IMR-90 (cell line): Measurements from ENCODE around the gene MTCH2. TPM values are rescaled to one million over a fixed set of nuclear protein-coding genes. Genes with fewer than 3 reads are reported as not detected.

Experiments used
- ATAC-seq: fragments of 200-7000 bp; cut with Tn5 transposase; 2 replicates; pipeline ENCODE4 v1.9.1; 2020; ENCODE audit warnings: low read depth, mild to moderate bottlenecking, moderate library complexity
- BruUV-seq: library from RNA; stranded (reverse); fragments of 400-500 nt; replicated peaks from 2 replicates; lab custom pipeline; 2021; lab: Mats Ljungman, UMichigan
- CTCF ChIA-PET: fragments of 300-600 bp; formaldehyde crosslinking; extraction: SDS; loops from one replicate; lab custom pipeline; 2021; ENCODE audit warnings: antibody characterized with exemption; lab: Yijun Ruan, JAX
- POLR2A ChIA-PET: fragments of 300-600 bp; sonication (Branson Sonifier 250); formaldehyde crosslinking; loops from one replicate; lab custom pipeline; 2022; ENCODE audit warnings: antibody characterized with exemption; ENCODE audit not compliant: unreplicated experiment; lab: Charles Lee
- DNase-seq: peaks from one replicate; pipeline ENCODE4 v3.0.0; 2013
- H2AFZ ChIP-seq: replicated peaks from 2 replicates; pipeline ENCODE3; 2013; ENCODE audit warnings: low read length, mild to moderate bottlenecking; ENCODE audit not compliant: poor library complexity
- H2AK5ac ChIP-seq: 2 replicates; pipeline ENCODE4 v1.6.1; 2013; ENCODE audit warnings: low read depth, low read length, inconsistent platforms
- H2AK9ac ChIP-seq: replicated peaks from 2 replicates; pipeline ENCODE3; 2013; ENCODE audit warnings: mild to moderate bottlenecking, low read depth, low read length, moderate library complexity; ENCODE audit not compliant: poor library complexity
- H2BK120ac ChIP-seq: 2 replicates; pipeline ENCODE4 v1.6.1; 2013; ENCODE audit warnings: low read depth, low read length, inconsistent platforms
- H2BK15ac ChIP-seq: 3 replicates; pipeline ENCODE4 v1.6.1; 2013; ENCODE audit warnings: low read depth, low read length, inconsistent platforms
- H2BK20ac ChIP-seq: 2 replicates; pipeline ENCODE4 v1.6.1; 2013; ENCODE audit warnings: low read depth, mild to moderate bottlenecking, inconsistent platforms, low read length, moderate library complexity
- H2BK5ac ChIP-seq: 2 replicates; pipeline ENCODE4 v1.6.1; 2013; ENCODE audit warnings: mild to moderate bottlenecking, low read depth, low read length, inconsistent platforms; ENCODE audit not compliant: poor library complexity, severe bottlenecking
- H3K14ac ChIP-seq: replicated peaks from 2 replicates; pipeline ENCODE4 v1.6.1; 2013; ENCODE audit warnings: low read depth, low read length, inconsistent platforms
- H3K18ac ChIP-seq: 2 replicates; pipeline ENCODE4 v1.6.1; 2013; ENCODE audit warnings: low read depth, low read length, control low read depth
- H3K23ac ChIP-seq: 2 replicates; pipeline ENCODE4 v1.6.1; 2013; ENCODE audit warnings: low read depth, low read length, inconsistent platforms
- H3K27ac ChIP-seq: 2 replicates; pipeline ENCODE4 v1.5.1; 2013; ENCODE audit warnings: mild to moderate bottlenecking, control low read depth, low read length; ENCODE audit not compliant: insufficient read depth
- H3K27me3 ChIP-seq: 2 replicates; pipeline ENCODE4 v1.6.1; 2013; ENCODE audit warnings: low read length; ENCODE audit not compliant: control insufficient read depth, insufficient read depth
- H3K36me3 ChIP-seq: 2 replicates; pipeline ENCODE4 v1.6.1; 2013; ENCODE audit warnings: low read length, mixed read lengths; ENCODE audit not compliant: control insufficient read depth, insufficient read depth
- H3K4ac ChIP-seq: 2 replicates; pipeline ENCODE4 v1.6.1; 2013; ENCODE audit warnings: low read depth, low read length, inconsistent platforms
- H3K4me1 ChIP-seq: 2 replicates; pipeline ENCODE4 v1.6.1; 2013; ENCODE audit warnings: low read length, mixed read lengths; ENCODE audit not compliant: control insufficient read depth, insufficient read depth
- H3K4me2 ChIP-seq: 2 replicates; pipeline ENCODE4 v1.6.1; 2013; ENCODE audit warnings: low read depth, mild to moderate bottlenecking, control low read depth, low read length, moderate library complexity
- H3K4me3 ChIP-seq: 2 replicates; pipeline ENCODE4 v1.5.1; 2013; ENCODE audit warnings: low read depth, mild to moderate bottlenecking, control low read depth, low read length, moderate library complexity; ENCODE audit not compliant: insufficient read depth
- H3K56ac ChIP-seq: 2 replicates; pipeline ENCODE4 v1.6.1; 2013; ENCODE audit warnings: low read length, inconsistent platforms; ENCODE audit not compliant: insufficient read depth; ENCODE audit errors: extremely low read depth
- H3K79me1 ChIP-seq, 2 experiments: 2 replicates each; pipeline ENCODE4 v1.6.1; 2013; ENCODE audit warnings: low read length in 2 of 2, inconsistent platforms in 1 of 2, low read depth in 1 of 2
- H3K9ac ChIP-seq: 2 replicates; pipeline ENCODE4 v1.6.1; 2013; ENCODE audit warnings: low read depth, low read length, control low read depth
- H3K9me1 ChIP-seq: 2 replicates; pipeline ENCODE4 v1.6.1; 2013; ENCODE audit warnings: low read length, inconsistent platforms; ENCODE audit not compliant: insufficient read depth
- H3K9me3 ChIP-seq: 2 replicates; pipeline ENCODE4 v1.6.1; 2013; ENCODE audit warnings: low read length; ENCODE audit not compliant: control insufficient read depth, insufficient read depth
- H4K20me1 ChIP-seq: 2 replicates; pipeline ENCODE4 v1.6.1; 2013; ENCODE audit warnings: low read length, inconsistent platforms; ENCODE audit not compliant: insufficient read depth
- H4K5ac ChIP-seq: 2 replicates; pipeline ENCODE4 v1.6.1; 2013; ENCODE audit warnings: mild to moderate bottlenecking, low read depth, low read length, control low read depth
- H4K8ac ChIP-seq, 2 experiments: 2 replicates each; pipeline ENCODE4 v1.6.1; 2013; ENCODE audit warnings: low read depth in 2 of 2, low read length in 2 of 2, control low read depth in 1 of 2, inconsistent platforms in 1 of 2
- H4K91ac ChIP-seq: 2 replicates; pipeline ENCODE4 v1.6.1; 2013; ENCODE audit warnings: low read depth, low read length, inconsistent platforms; ENCODE audit not compliant: insufficient read depth
- BHLHE40 ChIP-seq: fragments of 150-350 bp; IDR thresholded peaks from 2 replicates; pipeline ENCODE4 v1.6.1; 2016; ENCODE audit warnings: mild to moderate bottlenecking, low read depth, low read length
- CEBPB ChIP-seq: IDR thresholded peaks from 2 replicates; pipeline ENCODE4 v1.6.1; 2012; ENCODE audit warnings: low read depth, low read length, improper control_type of control experiment
- CHD1 ChIP-seq: IDR thresholded peaks from 2 replicates; pipeline ENCODE4 v1.6.1; 2012; ENCODE audit warnings: low read depth, low read length, improper control_type of control experiment
- MAFK ChIP-seq: IDR thresholded peaks from 2 replicates; pipeline ENCODE4 v1.6.1; 2012; ENCODE audit warnings: low read depth, low read length, improper control_type of control experiment
- MXI1 ChIP-seq: IDR thresholded peaks from 2 replicates; pipeline ENCODE4 v1.6.1; 2012; ENCODE audit warnings: low read depth, mild to moderate bottlenecking, low read length, moderate library complexity, borderline replicate concordance
- NFE2L2 ChIP-seq: fragments of 150-350 bp; IDR thresholded peaks from 2 replicates; pipeline ENCODE4 v1.6.1; 2016; ENCODE audit warnings: low read depth, mild to moderate bottlenecking, low read length
- POLR2A ChIP-seq: IDR thresholded peaks from 2 replicates; pipeline ENCODE4 v1.6.1; 2012; ENCODE audit warnings: mild to moderate bottlenecking, low read depth, low read length
- RAD21 ChIP-seq: IDR thresholded peaks from 2 replicates; pipeline ENCODE4 v1.6.1; 2012; ENCODE audit warnings: low read length, improper control_type of control experiment
- RCOR1 ChIP-seq: IDR thresholded peaks from 2 replicates; pipeline ENCODE4 v1.6.1; 2012; ENCODE audit warnings: mild to moderate bottlenecking, low read length, improper control_type of control experiment; ENCODE audit not compliant: insufficient replicate concordance
- WGBS, 2 experiments: methylation state at CpG; one replicate each; pipeline versions ENCODE4 v1.1.5 to v1.1.7; 2013; ENCODE audit warnings: missing lambda C conversion rate in 2 of 2; ENCODE audit not compliant: insufficient read length in 1 of 2; ENCODE audit errors: extremely low coverage in 2 of 2; 5-methylcytosine and 5-hydroxymethylcytosine counted together
- dilution Hi-C: fragments of 300-500 bp; cut with HindIII; formaldehyde crosslinking; loops from one replicate; pipeline ENCODE4 v1.14.3; 2018; ENCODE audit warnings: low sequenced_read_pairs; ENCODE audit not compliant: unreplicated experiment
- in situ Hi-C: fragments of 300-500 bp; cut with MboI; formaldehyde crosslinking; loops from 3 replicates; pipeline ENCODE4 v1.14.3; 2019; ENCODE audit warnings: low sequenced_read_pairs, inconsistent platforms, mixed read lengths
- intact Hi-C: fragments of 100-400 bp; cut with micrococcal nuclease; formaldehyde crosslinking; loops from 2 replicates; pipeline ENCODE4 v1.10.0; 2022
- polyA plus RNA-seq, 3 experiments: library from polyadenylated mRNA; depleted of rRNA; stranded (reverse); fragments of >200 nt; gene quantifications; 2 replicates each; pipeline ENCODE4 v1.2.3, GENCODE V29; 2012; ENCODE audit warnings: low replicate concordance in 1 of 3
- total RNA-seq: library from RNA; depleted of rRNA; stranded (reverse); fragments of >200 nt; gene quantifications from 2 replicates; pipeline ENCODE4 v1.2.3, GENCODE V29; 2012
- TF ChIP-seq, protein P1 (sequence below): fragments of 150-350 bp; IDR thresholded peaks from 2 replicates; pipeline ENCODE4 v1.6.1; 2016; ENCODE audit warnings: low read depth, mild to moderate bottlenecking, low read length, moderate library complexity, borderline replicate concordance
- TF ChIP-seq, protein P2 (sequence below): fragments of 150-350 bp; IDR thresholded peaks from 2 replicates; pipeline ENCODE4 v1.6.1; 2017; ENCODE audit warnings: mild to moderate bottlenecking, antibody characterized with exemption, low read length, low read depth

The MTCH2 gene
- total and polyA plus RNA-seq, 2 of the 4 experiments (the other 2 are of a cell fraction), result 103 to 163 TPM

DNA sequence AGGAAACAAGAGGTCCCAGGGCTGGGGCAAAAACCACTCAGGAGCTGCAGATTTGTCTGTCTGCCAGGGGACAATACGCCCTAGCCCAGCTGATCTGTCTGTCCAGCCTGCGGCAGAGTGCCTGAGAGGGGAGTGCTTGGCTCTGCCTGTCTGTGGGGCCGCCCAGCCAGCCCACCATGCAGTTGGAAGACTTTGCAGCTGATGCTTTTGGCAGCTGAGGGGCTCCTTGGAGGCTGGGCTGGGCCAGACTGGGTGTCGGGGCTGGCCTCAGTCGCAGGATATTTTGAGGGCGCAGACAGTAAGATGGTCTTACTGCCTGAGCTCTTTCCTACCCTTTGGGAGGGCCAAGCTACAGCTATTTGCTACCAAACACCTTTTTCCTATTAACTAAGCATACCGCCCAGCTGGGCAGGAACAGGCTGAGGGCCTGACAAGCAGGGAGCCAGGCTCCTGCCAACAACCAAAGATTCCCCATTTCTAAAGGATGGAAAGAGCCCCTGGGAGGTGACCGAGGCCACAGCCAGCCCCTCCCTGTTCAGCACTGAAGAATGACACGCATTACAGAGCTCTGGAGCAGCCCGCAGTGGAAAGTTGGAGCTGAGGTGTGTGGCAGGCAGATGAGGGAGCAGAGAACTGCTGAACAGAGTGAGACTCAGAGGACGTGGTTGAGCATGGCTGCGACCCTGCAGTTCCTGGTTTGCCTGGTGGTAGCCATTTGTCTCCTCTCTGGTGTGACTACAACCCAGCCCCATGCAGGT, 56.1 kb downstream of the MTCH2 start, which contains the start of gene FAM180B:
Gene FAM180B (plus strand): TSS at position 581 of the 758 bp plus-strand sequence. CDS start 91 bp downstream, at position 672.
- H3K9ac ChIP-seq, result no peak within 1 kb of the TSS
- dilution Hi-C loops, result no loop called here
- no peaks in the 10 kb centered on the region for H4K20me1 ChIP-seq
- no peaks in the 10 kb centered on the region for H3K9me1 ChIP-seq
- ATAC-seq (no peak), DNase-seq (no peak)
- no peak within 1 kb of the TSS for H2BK120ac ChIP-seq
- no peak within 1 kb of the TSS for H4K5ac ChIP-seq
- H3K4me3 ChIP-seq, result no peak within 1 kb of the TSS
- H2BK15ac ChIP-seq, result no peak within 1 kb of the TSS
- 68% methylated on average over 5 of the region's 12 CpGs; no CpG with 5 or more reads in 1 of the 2 experiments for WGBS, 2 experiments
- no peak within 1 kb of the TSS for H2AK9ac ChIP-seq
- peaks cover 11% of the 10 kb centered on the region for H3K27me3 ChIP-seq
- intact Hi-C loops, result no loop called here
- no peak within 1 kb of the TSS for H2AK5ac ChIP-seq
- no peak within 1 kb of the TSS for H3K18ac ChIP-seq
- peaks cover 30% of the 10 kb centered on the region for H3K36me3 ChIP-seq
- no peak within 1 kb of the TSS for H2BK20ac ChIP-seq
- H3K9me3 ChIP-seq, result peaks cover 3% of the 10 kb centered on the region
- no peaks in the 10 kb centered on the region for H3K4me1 ChIP-seq
- H4K8ac ChIP-seq, result no peak within 1 kb of the TSS
- ChIA-PET CTCF (interaction anchor here (0.6 to 1.2 kb wide), 2 partner anchors 8 to 14 kb away, joined by 3 to 7 read pairs; partner anchors contain the start of gene C1QTNF4), POLR2A (no interaction called here)
- no TSS peak for BruUV-seq
- H3K4me2 ChIP-seq, result no peak within 1 kb of the TSS
- no peak within 1 kb of the TSS for H4K91ac ChIP-seq
- no peak within 1 kb of the TSS for H2AFZ ChIP-seq
- no peak within 1 kb of the TSS for H3K56ac ChIP-seq
- no peak within 1 kb of the TSS for H2BK5ac ChIP-seq
- H3K27ac ChIP-seq, result no peak within 1 kb of the TSS
- no peak within 1 kb of the TSS for H3K23ac ChIP-seq
- in situ Hi-C loops, result no loop called here
- H3K79me1 ChIP-seq, result peaks cover 0 to 9% of the 10 kb centered on the region in 2 experiments; a peak in 2 of 4 replicates
- no peak within 1 kb of the TSS for H3K14ac ChIP-seq
- TF ChIP-seq POLR2A (no peak), NFE2L2 (no peak), RCOR1 (no peak), MXI1 (no peak), BHLHE40 (no peak), CEBPB (no peak), RAD21 (no peak), CHD1 (no peak), MAFK (no peak)
- TF ChIP-seq, protein P1, sequence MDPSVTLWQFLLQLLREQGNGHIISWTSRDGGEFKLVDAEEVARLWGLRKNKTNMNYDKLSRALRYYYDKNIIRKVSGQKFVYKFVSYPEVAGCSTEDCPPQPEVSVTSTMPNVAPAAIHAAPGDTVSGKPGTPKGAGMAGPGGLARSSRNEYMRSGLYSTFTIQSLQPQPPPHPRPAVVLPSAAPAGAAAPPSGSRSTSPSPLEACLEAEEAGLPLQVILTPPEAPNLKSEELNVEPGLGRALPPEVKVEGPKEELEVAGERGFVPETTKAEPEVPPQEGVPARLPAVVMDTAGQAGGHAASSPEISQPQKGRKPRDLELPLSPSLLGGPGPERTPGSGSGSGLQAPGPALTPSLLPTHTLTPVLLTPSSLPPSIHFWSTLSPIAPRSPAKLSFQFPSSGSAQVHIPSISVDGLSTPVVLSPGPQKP, result no peak
- TF ChIP-seq, protein P2, sequence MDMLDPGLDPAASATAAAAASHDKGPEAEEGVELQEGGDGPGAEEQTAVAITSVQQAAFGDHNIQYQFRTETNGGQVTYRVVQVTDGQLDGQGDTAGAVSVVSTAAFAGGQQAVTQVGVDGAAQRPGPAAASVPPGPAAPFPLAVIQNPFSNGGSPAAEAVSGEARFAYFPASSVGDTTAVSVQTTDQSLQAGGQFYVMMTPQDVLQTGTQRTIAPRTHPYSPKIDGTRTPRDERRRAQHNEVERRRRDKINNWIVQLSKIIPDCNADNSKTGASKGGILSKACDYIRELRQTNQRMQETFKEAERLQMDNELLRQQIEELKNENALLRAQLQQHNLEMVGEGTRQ, result no peak
- H3K4ac ChIP-seq, result no peak within 1 kb of the TSS
